Ascending aorta (tissue), 2 donors: Measurements from ENCODE around the gene ATP11A. TPM values are rescaled to one million over a fixed set of nuclear protein-coding genes. Genes with fewer than 3 reads are reported as not detected.
A peak's percentile ranks its signal among the peaks of the same experiment; 100 is the strongest.

Experiments used
- DNase-seq, 2 donors: peaks; one replicate each; pipeline ENCODE4 v3.0.0-alpha.2; 2019; ENCODE audit warnings: low spot score in 2 of 2
- H3K27ac ChIP-seq, 2 donors: fragments of 200-600 bp; sonication (generic); one replicate each; pipeline ENCODE4 v1.5.1; 2016 to 2017; ENCODE audit warnings: mild to moderate bottlenecking in 1 of 2
- H3K27me3 ChIP-seq: fragments of 200-600 bp; sonication (generic); one replicate; pipeline ENCODE4 v1.5.1; 2017
- H3K36me3 ChIP-seq, 2 donors: fragments of 200-600 bp; sonication (generic); one replicate each; pipeline ENCODE4 v1.5.1; 2016
- H3K4me1 ChIP-seq, 2 donors: fragments of 200-600 bp; sonication (generic); one replicate each; pipeline ENCODE4 v1.5.1; 2016 to 2017; ENCODE audit warnings: mild to moderate bottlenecking in 1 of 2
- H3K4me3 ChIP-seq, 2 donors: fragments of 200-600 bp; sonication (generic); one replicate each; pipeline ENCODE4 v1.5.1; 2016 to 2017; ENCODE audit warnings: mild to moderate bottlenecking in 1 of 2
- H3K9me3 ChIP-seq, 2 donors: fragments of 200-600 bp; sonication (generic); one replicate each; pipeline ENCODE4 v1.5.1; 2016
- CTCF ChIP-seq, 3 experiments: fragments of 200-600 bp in 2 of 3; fragments of 450-650 bp in 1 of 3; sonication (generic) in 2 of 3; IDR thresholded peaks; one replicate each; pipeline ENCODE4 v1.5.1; 2016 to 2019; ENCODE audit warnings: antibody characterized with exemption in 3 of 3, mild to moderate bottlenecking in 1 of 3, moderate library complexity in 1 of 3
- intact Hi-C: fragments of 100-400 bp; cut with DNase I; formaldehyde crosslinking; loops from one replicate; pipeline ENCODE4 v1.15.1; 2023
- total RNA-seq: library from RNA; depleted of rRNA; stranded (reverse); fragments of >200 nt; gene quantifications from one replicate; pipeline ENCODE4 v1.1.0, GENCODE V29; 2016

ATP11A gene
- total RNA-seq, 1 donor from 2014 or later: 50.1 TPM

GRCh38 chr13:112819816-112820215, 130.0 kb downstream of the ATP11A start:
- Histone ChIP-seq H3K9me3 (no peaks in the 10 kb centered on the region), H3K36me3 (peaks cover 4 to 66% of the 10 kb centered on the region in 2 donors), H3K4me1 (no peaks in the 10 kb centered on the region), H3K4me3 (no peak overlapping the region), H3K27ac (no peak overlapping the region), H3K27me3 (no peaks in the 10 kb centered on the region)
- TF ChIP-seq CTCF (IDR thresholded peaks at IDR 0.05): no peak
- intact Hi-C loops: no loop called here
- DNase-seq: no peak

- TF ChIP-seq CTCF (IDR thresholded peaks at IDR 0.05): no peak
- H3K4me3 ChIP-seq: no peak overlapping the region
- H3K36me3 ChIP-seq: peaks cover 4 to 66% of the 10 kb centered on the region in 2 donors
- H3K27me3 ChIP-seq: no peaks in the 10 kb centered on the region
- H3K4me1 ChIP-seq: no peaks in the 10 kb centered on the region
- DNase-seq: no peak
- no peaks in the 10 kb centered on the region for H3K9me3 ChIP-seq
- H3K27ac ChIP-seq: no peak overlapping the region
- intact Hi-C loops: no loop called here
These were observed 130.5 kb downstream of the ATP11A start for GRCh38 chr13:112820318-112820717.

- intact Hi-C loops: no loop called here
- peak in 1 of 2 donors; percentile 15 for DNase-seq
- H3K27me3 ChIP-seq: no peaks in the 10 kb centered on the region
These were observed 131.7 kb downstream of the ATP11A start for GRCh38 chr13:112821340-112822055.

GRCh38 chr13:112822851-112823250, 133.0 kb downstream of the ATP11A start:
- Histone ChIP-seq H3K4me1 (no peaks in the 10 kb centered on the region), H3K4me3 (no peak overlapping the region), H3K27me3 (no peaks in the 10 kb centered on the region), H3K36me3 (peaks cover 9 to 64% of the 10 kb centered on the region in 2 donors), H3K9me3 (no peaks in the 10 kb centered on the region), H3K27ac (no peak overlapping the region)
- DNase-seq: peak in 1 of 2 donors; percentile 22
- intact Hi-C loops: no loop called here
- TF ChIP-seq CTCF (IDR thresholded peaks at IDR 0.05): no peak

More at GRCh38 chr13:112821340-112822055, 131.7 kb downstream of the ATP11A start:
- Histone ChIP-seq H3K4me3 (no peak overlapping the region), H3K27ac (no peak overlapping the region), H3K4me1 (no peaks in the 10 kb centered on the region), H3K36me3 (peaks cover 4 to 64% of the 10 kb centered on the region in 2 donors), H3K9me3 (no peaks in the 10 kb centered on the region)
- TF ChIP-seq CTCF (IDR thresholded peaks at IDR 0.05): no peak

GRCh38 chr13:112824429-112824828, 134.6 kb downstream of the ATP11A start:
- no peaks in the 10 kb centered on the region for H3K27me3 ChIP-seq
- peaks cover 11 to 61% of the 10 kb centered on the region in 2 donors for H3K36me3 ChIP-seq
- TF ChIP-seq CTCF (IDR thresholded peaks at IDR 0.05): no peak
- no peak for DNase-seq
- H3K4me3 ChIP-seq: no peak overlapping the region
- intact Hi-C loops: no loop called here
- no peak overlapping the region for H3K27ac ChIP-seq
- H3K9me3 ChIP-seq: no peaks in the 10 kb centered on the region
- no peaks in the 10 kb centered on the region for H3K4me1 ChIP-seq
